HEK293 (cell line): ENCODE data around the gene NAA80.

ENCODE experiments used
- BCL11B ChIP-seq: fragments of 450-650 bp; formaldehyde crosslinking; IDR thresholded peaks from 2 replicates; pipeline ENCODE4 v1.5.1; 2016; ENCODE audit warnings: low read depth, missing biosample characterization, missing genetic modification characterization
- EGR2 ChIP-seq: fragments of 450-650 bp; formaldehyde crosslinking; IDR thresholded peaks from 2 replicates; pipeline ENCODE4 v1.5.1; 2016; ENCODE audit warnings: low read depth, missing biosample characterization, missing genetic modification characterization
- GFI1B ChIP-seq: fragments of 450-650 bp; formaldehyde crosslinking; IDR thresholded peaks from 2 replicates; pipeline ENCODE4 v1.5.1; 2016; ENCODE audit warnings: missing biosample characterization, missing genetic modification characterization
- GLIS1 ChIP-seq: fragments of 450-650 bp; formaldehyde crosslinking; IDR thresholded peaks from 2 replicates; pipeline ENCODE4 v1.5.1; 2016; ENCODE audit warnings: missing biosample characterization, missing genetic modification characterization
- KLF16 ChIP-seq: fragments of 450-650 bp; formaldehyde crosslinking; IDR thresholded peaks from 2 replicates; pipeline ENCODE4 v1.5.1; 2017; ENCODE audit warnings: missing biosample characterization, missing genetic modification characterization
- PRDM1 ChIP-seq: fragments of 450-650 bp; formaldehyde crosslinking; IDR thresholded peaks from 2 replicates; pipeline ENCODE4; 2016; ENCODE audit warnings: missing biosample characterization, missing genetic modification characterization
- SP3 ChIP-seq: fragments of 450-650 bp; formaldehyde crosslinking; IDR thresholded peaks from 2 replicates; pipeline ENCODE4 v1.5.1; 2016; ENCODE audit warnings: missing biosample characterization, missing genetic modification characterization
- WT1 ChIP-seq: fragments of 450-650 bp; formaldehyde crosslinking; IDR thresholded peaks from 2 replicates; pipeline ENCODE4 v1.5.1; 2016; ENCODE audit warnings: missing biosample characterization, missing genetic modification characterization
- ZBTB20 ChIP-seq: fragments of 450-650 bp; formaldehyde crosslinking; IDR thresholded peaks from 2 replicates; pipeline ENCODE4 v1.5.1; 2016; ENCODE audit warnings: missing biosample characterization, missing genetic modification characterization
- ZNF10 ChIP-seq: fragments of 450-650 bp; formaldehyde crosslinking; IDR thresholded peaks from 2 replicates; pipeline ENCODE4 v1.5.1; 2017; ENCODE audit warnings: missing biosample characterization, missing genetic modification characterization
- ZNF114 ChIP-seq: fragments of 450-650 bp; formaldehyde crosslinking; IDR thresholded peaks from 2 replicates; pipeline ENCODE4 v1.5.0; 2017; ENCODE audit warnings: missing biosample characterization, missing genetic modification characterization
- ZNF184 ChIP-seq: fragments of 450-650 bp; IDR thresholded peaks from 2 replicates; pipeline ENCODE4 v1.5.1; 2018; ENCODE audit warnings: missing biosample characterization, mild to moderate bottlenecking, missing genetic modification characterization
- ZNF223 ChIP-seq: fragments of 450-650 bp; formaldehyde crosslinking; IDR thresholded peaks from 2 replicates; pipeline ENCODE4 v1.5.1; 2016; ENCODE audit warnings: missing biosample characterization, missing genetic modification characterization
- ZNF274 ChIP-seq, 2 experiments: fragments of 200-500 bp in 1 of 2; fragments of 450-650 bp in 1 of 2; sonication (Bioruptor generic) in 1 of 2; formaldehyde crosslinking in 1 of 2; IDR thresholded peaks; 2 replicates each; pipeline versions ENCODE4 v1.5.1 to v1.6.1; 2014 to 2016; ENCODE audit warnings: borderline replicate concordance in 1 of 2, inconsistent platforms in 1 of 2, low read length in 1 of 2, missing biosample characterization in 1 of 2, missing genetic modification characterization in 1 of 2
- ZNF354C ChIP-seq: fragments of 450-650 bp; formaldehyde crosslinking; IDR thresholded peaks from 2 replicates; pipeline ENCODE4 v1.5.1; 2016; ENCODE audit warnings: missing biosample characterization, missing genetic modification characterization, low read depth, borderline replicate concordance
- ZNF37A ChIP-seq: fragments of 450-650 bp; IDR thresholded peaks from 2 replicates; pipeline ENCODE4 v1.5.1; 2018; ENCODE audit warnings: missing biosample characterization, missing genetic modification characterization
- ZNF416 ChIP-seq: fragments of 450-650 bp; formaldehyde crosslinking; IDR thresholded peaks from 2 replicates; pipeline ENCODE4 v1.5.1; 2016; ENCODE audit warnings: missing biosample characterization, missing genetic modification characterization
- ZNF549 ChIP-seq: fragments of 450-650 bp; IDR thresholded peaks from 2 replicates; pipeline ENCODE4 v1.5.1; 2018; ENCODE audit warnings: missing biosample characterization, missing genetic modification characterization, mild to moderate bottlenecking, inconsistent platforms, moderate library complexity
- ZNF560 ChIP-seq: fragments of 450-650 bp; formaldehyde crosslinking; IDR thresholded peaks from 2 replicates; pipeline ENCODE4 v1.5.1; 2017; ENCODE audit warnings: missing biosample characterization, missing genetic modification characterization, borderline replicate concordance
- ZNF585B ChIP-seq: fragments of 450-650 bp; formaldehyde crosslinking; IDR thresholded peaks from 2 replicates; pipeline ENCODE4 v1.5.1; 2016; ENCODE audit warnings: missing biosample characterization, missing genetic modification characterization
- ZNF658 ChIP-seq: fragments of 450-650 bp; formaldehyde crosslinking; IDR thresholded peaks from 2 replicates; pipeline ENCODE4; 2016; ENCODE audit warnings: missing biosample characterization, missing genetic modification characterization
- ZNF670 ChIP-seq: fragments of 450-650 bp; formaldehyde crosslinking; IDR thresholded peaks from 2 replicates; pipeline ENCODE4 v1.5.1; 2016; ENCODE audit warnings: missing biosample characterization, missing genetic modification characterization, low read depth
- ZNF701 ChIP-seq: fragments of 450-650 bp; formaldehyde crosslinking; IDR thresholded peaks from 2 replicates; pipeline ENCODE4 v1.5.1; 2016; ENCODE audit warnings: missing biosample characterization, missing genetic modification characterization
- ZNF707 ChIP-seq: fragments of 450-650 bp; formaldehyde crosslinking; IDR thresholded peaks from 2 replicates; pipeline ENCODE4 v1.5.1; 2016; ENCODE audit warnings: missing biosample characterization, missing genetic modification characterization
- ZNF776 ChIP-seq: fragments of 450-650 bp; formaldehyde crosslinking; IDR thresholded peaks from 2 replicates; pipeline ENCODE4 v1.5.0; 2017; ENCODE audit warnings: missing biosample characterization, missing genetic modification characterization, borderline replicate concordance
- TF ChIP-seq, protein P1 (sequence below): fragments of 450-650 bp; formaldehyde crosslinking; IDR thresholded peaks from 2 replicates; pipeline ENCODE4 v1.5.1; 2016; ENCODE audit warnings: missing biosample characterization, missing genetic modification characterization
- TF ChIP-seq, protein P2 (sequence below): fragments of 450-650 bp; formaldehyde crosslinking; IDR thresholded peaks from 2 replicates; pipeline ENCODE4 v1.5.1; 2016; ENCODE audit warnings: missing biosample characterization, missing genetic modification characterization, low read depth
- TF ChIP-seq, protein P3 (sequence below): fragments of 450-650 bp; formaldehyde crosslinking; IDR thresholded peaks from 2 replicates; pipeline ENCODE4 v1.5.1; 2017; ENCODE audit warnings: missing biosample characterization, mild to moderate bottlenecking, missing genetic modification characterization, moderate library complexity
- TF ChIP-seq, protein P4 (sequence below): fragments of 450-650 bp; formaldehyde crosslinking; IDR thresholded peaks from 2 replicates; pipeline ENCODE4 v1.5.1; 2016; ENCODE audit warnings: missing biosample characterization, missing genetic modification characterization
- TF ChIP-seq, protein P5 (sequence below): sonication (generic); formaldehyde crosslinking; IDR thresholded peaks from 2 replicates; pipeline ENCODE4 v1.8.1; 2022; ENCODE audit warnings: mild to moderate bottlenecking, moderate library complexity, missing genetic modification reagents

The NAA80 gene

DNA sequence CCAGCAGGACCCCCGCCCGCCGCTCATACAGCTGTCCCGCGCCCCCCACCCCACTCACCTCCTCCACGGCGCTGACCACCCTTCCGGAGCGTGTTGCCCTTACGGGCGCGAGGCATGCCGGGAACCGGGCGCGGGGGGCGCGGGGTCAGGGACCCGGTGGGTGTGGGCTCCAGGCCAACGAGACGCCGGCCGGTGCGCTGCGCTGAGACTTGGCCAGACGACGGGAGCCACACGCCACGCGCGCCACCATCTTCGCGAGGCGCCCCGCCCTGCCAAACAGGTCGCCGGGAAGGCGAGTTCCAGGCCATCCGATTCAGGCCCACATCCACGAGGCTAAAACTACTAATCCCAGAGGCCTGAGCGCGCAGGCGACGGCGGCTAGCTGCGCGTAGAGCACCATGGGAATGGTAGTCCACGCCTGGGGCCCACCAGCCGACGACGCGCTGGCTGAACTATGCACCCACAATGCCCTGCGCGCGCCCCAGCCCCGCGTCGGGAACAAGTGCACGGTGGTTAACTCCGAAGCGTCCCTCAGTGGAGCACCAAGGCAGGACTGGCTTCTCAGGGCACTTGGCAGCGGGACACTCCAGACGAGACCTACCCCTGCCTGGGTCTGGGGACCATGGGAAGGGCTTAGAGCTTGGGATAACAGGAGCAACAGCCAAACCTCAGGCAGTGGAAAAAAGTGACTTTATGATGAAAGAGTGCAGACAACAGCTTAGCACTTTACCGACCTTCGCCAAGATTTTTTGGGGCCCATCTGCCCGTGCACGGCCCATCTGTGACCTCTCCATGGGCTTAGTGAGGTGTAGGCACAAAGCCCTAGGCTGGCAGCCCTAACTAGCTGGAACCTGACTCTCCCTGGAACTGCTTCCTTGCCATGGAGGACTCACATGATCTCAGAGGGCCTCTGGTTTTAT lies 6.8 kb downstream of the NAA80 start, which contains the start of gene IFRD2 (continued):
- TF ChIP-seq, protein P1, sequence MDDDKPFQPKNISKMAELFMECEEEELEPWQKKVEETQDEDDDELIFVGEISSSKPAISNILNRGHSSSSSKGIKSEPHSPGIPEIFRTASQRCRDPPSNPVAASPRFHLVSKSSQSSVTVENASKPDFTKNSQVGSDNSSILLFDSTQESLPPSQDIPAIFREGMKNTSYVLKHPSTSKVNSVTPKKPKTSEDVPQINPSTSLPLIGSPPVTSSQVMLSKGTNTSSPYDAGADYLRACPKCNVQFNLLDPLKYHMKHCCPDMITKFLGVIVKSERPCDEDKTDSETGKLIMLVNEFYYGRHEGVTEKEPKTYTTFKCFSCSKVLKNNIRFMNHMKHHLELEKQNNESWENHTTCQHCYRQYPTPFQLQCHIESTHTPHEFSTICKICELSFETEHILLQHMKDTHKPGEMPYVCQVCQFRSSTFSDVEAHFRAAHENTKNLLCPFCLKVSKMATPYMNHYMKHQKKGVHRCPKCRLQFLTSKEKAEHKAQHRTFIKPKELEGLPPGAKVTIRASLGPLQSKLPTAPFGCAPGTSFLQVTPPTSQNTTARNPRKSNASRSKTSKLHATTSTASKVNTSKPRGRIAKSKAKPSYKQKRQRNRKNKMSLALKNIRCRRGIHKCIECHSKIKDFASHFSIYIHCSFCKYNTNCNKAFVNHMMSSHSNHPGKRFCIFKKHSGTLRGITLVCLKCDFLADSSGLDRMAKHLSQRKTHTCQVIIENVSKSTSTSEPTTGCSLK (tag by site-specific recombination): no peak
- TF ChIP-seq BCL11B (tag by site-specific recombination) (no peak), ZNF223 (tag by site-specific recombination) (no peak), ZNF585B (tag by site-specific recombination) (no peak), ZNF549 (no peak), ZNF707 (tag by site-specific recombination) (no peak), SP3 (tag by site-specific recombination) (peak; percentile 98), ZNF658 (no peak), ZNF274 (IDR thresholded peaks at IDR 0.05; ENCODE audit: low read length) (no peak), ZNF274 (tag by site-specific recombination; IDR thresholded peaks at IDR 0.05; ENCODE audit: borderline replicate concordance) (no peak), ZNF114 (tag by site-specific recombination) (no peak), ZNF776 (tag by site-specific recombination) (no peak), GFI1B (tag by site-specific recombination) (no peak), ZNF670 (no peak), ZBTB20 (tag by site-specific recombination) (peak; percentile 93), ZNF354C (tag by site-specific recombination) (no peak), GLIS1 (tag by site-specific recombination) (peak; percentile 41; the same call in 1 of the 2 replicates), EGR2 (tag by site-specific recombination) (no peak), ZNF560 (tag by site-specific recombination) (no peak), ZNF701 (tag by site-specific recombination) (no peak), ZNF416 (tag by site-specific recombination) (no peak), ZNF10 (peak; percentile 62; the same call in 1 of the 2 replicates), KLF16 (tag by site-specific recombination) (peak; percentile 84), ZNF184 (tag by site-specific recombination) (no peak), WT1 (tag by site-specific recombination) (no peak), PRDM1 (tag by site-specific recombination) (no peak), ZNF37A (no peak)
- TF ChIP-seq, protein P2, sequence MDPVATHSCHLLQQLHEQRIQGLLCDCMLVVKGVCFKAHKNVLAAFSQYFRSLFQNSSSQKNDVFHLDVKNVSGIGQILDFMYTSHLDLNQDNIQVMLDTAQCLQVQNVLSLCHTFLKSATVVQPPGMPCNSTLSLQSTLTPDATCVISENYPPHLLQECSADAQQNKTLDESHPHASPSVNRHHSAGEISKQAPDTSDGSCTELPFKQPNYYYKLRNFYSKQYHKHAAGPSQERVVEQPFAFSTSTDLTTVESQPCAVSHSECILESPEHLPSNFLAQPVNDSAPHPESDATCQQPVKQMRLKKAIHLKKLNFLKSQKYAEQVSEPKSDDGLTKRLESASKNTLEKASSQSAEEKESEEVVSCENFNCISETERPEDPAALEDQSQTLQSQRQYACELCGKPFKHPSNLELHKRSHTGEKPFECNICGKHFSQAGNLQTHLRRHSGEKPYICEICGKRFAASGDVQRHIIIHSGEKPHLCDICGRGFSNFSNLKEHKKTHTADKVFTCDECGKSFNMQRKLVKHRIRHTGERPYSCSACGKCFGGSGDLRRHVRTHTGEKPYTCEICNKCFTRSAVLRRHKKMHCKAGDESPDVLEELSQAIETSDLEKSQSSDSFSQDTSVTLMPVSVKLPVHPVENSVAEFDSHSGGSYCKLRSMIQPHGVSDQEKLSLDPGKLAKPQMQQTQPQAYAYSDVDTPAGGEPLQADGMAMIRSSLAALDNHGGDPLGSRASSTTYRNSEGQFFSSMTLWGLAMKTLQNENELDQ: no peak
- TF ChIP-seq, protein P3, sequence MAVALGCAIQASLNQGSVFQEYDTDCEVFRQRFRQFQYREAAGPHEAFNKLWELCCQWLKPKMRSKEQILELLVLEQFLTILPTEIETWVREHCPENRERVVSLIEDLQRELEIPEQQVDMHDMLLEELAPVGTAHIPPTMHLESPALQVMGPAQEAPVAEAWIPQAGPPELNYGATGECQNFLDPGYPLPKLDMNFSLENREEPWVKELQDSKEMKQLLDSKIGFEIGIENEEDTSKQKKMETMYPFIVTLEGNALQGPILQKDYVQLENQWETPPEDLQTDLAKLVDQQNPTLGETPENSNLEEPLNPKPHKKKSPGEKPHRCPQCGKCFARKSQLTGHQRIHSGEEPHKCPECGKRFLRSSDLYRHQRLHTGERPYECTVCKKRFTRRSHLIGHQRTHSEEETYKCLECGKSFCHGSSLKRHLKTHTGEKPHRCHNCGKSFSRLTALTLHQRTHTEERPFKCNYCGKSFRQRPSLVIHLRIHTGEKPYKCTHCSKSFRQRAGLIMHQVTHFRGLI (tag by site-specific recombination): no peak
- TF ChIP-seq, protein P4, sequence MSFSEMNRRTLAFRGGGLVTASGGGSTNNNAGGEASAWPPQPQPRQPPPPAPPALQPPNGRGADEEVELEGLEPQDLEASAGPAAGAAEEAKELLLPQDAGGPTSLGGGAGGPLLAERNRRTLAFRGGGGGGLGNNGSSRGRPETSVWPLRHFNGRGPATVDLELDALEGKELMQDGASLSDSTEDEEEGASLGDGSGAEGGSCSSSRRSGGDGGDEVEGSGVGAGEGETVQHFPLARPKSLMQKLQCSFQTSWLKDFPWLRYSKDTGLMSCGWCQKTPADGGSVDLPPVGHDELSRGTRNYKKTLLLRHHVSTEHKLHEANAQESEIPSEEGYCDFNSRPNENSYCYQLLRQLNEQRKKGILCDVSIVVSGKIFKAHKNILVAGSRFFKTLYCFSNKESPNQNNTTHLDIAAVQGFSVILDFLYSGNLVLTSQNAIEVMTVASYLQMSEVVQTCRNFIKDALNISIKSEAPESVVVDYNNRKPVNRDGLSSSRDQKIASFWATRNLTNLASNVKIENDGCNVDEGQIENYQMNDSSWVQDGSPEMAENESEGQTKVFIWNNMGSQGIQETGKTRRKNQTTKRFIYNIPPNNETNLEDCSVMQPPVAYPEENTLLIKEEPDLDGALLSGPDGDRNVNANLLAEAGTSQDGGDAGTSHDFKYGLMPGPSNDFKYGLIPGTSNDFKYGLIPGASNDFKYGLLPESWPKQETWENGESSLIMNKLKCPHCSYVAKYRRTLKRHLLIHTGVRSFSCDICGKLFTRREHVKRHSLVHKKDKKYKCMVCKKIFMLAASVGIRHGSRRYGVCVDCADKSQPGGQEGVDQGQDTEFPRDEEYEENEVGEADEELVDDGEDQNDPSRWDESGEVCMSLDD (tag by site-specific recombination): no peak
- TF ChIP-seq, protein P5, sequence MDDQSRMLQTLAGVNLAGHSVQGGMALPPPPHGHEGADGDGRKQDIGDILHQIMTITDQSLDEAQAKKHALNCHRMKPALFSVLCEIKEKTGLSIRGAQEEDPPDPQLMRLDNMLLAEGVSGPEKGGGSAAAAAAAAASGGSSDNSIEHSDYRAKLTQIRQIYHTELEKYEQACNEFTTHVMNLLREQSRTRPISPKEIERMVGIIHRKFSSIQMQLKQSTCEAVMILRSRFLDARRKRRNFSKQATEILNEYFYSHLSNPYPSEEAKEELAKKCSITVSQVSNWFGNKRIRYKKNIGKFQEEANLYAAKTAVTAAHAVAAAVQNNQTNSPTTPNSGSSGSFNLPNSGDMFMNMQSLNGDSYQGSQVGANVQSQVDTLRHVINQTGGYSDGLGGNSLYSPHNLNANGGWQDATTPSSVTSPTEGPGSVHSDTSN: 0 out of 2 replicates have a peak, but pooled peaks have one; percentile 24
